CD4-positive, alpha-beta T cell (primary cell): ENCODE results near the gene ATOX1. TPM values are rescaled to one million over a fixed set of nuclear protein-coding genes. Genes with fewer than 3 reads are reported as not detected.

Source experiments
- ATAC-seq: fragments of 200-7000 bp; cut with Tn5 transposase; one replicate; pipeline ENCODE4 v1.10.0; 2022; ENCODE audit warnings: mild to moderate bottlenecking; ENCODE audit not compliant: poor library complexity
- CTCF ChIA-PET: fragments of 350-600 bp; sonication (Branson Sonifier 250); formaldehyde crosslinking; loops from one replicate; lab custom pipeline; 2021; ENCODE audit warnings: antibody characterized with exemption, inconsistent platforms; lab: Charles Lee
- POLR2A ChIA-PET: fragments of 350-600 bp; sonication (Branson Sonifier 250); formaldehyde crosslinking; loops from one replicate; lab custom pipeline; 2021; ENCODE audit warnings: antibody characterized with exemption, inconsistent platforms; lab: Charles Lee
- DNase-seq, 14 experiments: peaks; one replicate each; pipeline ENCODE4 v3.0.0-alpha.2; 2013 to 2020; ENCODE audit warnings: mixed read lengths in 2 of 14
- H3K27ac ChIP-seq, 2 donors: one replicate each; pipeline versions ENCODE4 v1.5.1 to v1.7.0; 2013; ENCODE audit warnings: low read length in 2 of 2, low read depth in 1 of 2, mild to moderate bottlenecking in 1 of 2
- H3K27me3 ChIP-seq, 2 experiments: 1 replicate in 1 of 2; 2 replicates in 1 of 2; pipeline versions ENCODE4 v1.6.1 to v1.7.0; 2013; ENCODE audit warnings: low read length in 2 of 2, control low read depth in 1 of 2, mild to moderate bottlenecking in 1 of 2, moderate library complexity in 1 of 2; ENCODE audit not compliant: insufficient read depth in 2 of 2, control insufficient read depth in 1 of 2
- H3K36me3 ChIP-seq: one replicate; pipeline ENCODE4 v1.6.1; 2013; ENCODE audit warnings: low read length, control low read depth; ENCODE audit not compliant: insufficient read depth
- H3K4me1 ChIP-seq: one replicate; pipeline ENCODE4 v1.6.1; 2013; ENCODE audit warnings: low read length, control low read depth; ENCODE audit not compliant: insufficient read depth
- H3K4me3 ChIP-seq: one replicate; pipeline ENCODE4 v1.5.1; 2013; ENCODE audit warnings: mild to moderate bottlenecking, low read length, moderate library complexity
- H3K9me3 ChIP-seq, 2 experiments: 1 replicate in 1 of 2; 2 replicates in 1 of 2; pipeline versions ENCODE4 v1.6.1 to v1.7.0; 2013; ENCODE audit warnings: low read length in 2 of 2, mild to moderate bottlenecking in 2 of 2, control low read depth in 1 of 2, moderate library complexity in 1 of 2; ENCODE audit not compliant: control insufficient read depth in 1 of 2, insufficient read depth in 1 of 2
- H3K27ac Mint-ChIP-seq: one replicate; pipeline ENCODE4 v1.8.0; 2020; ENCODE audit warnings: mixed read lengths
- H3K27me3 Mint-ChIP-seq: one replicate; pipeline ENCODE4 v1.8.0; 2021; ENCODE audit warnings: mixed read lengths
- H3K36me3 Mint-ChIP-seq: one replicate; pipeline ENCODE4 v1.8.0; 2021; ENCODE audit warnings: low read depth, mixed read lengths
- H3K4me1 Mint-ChIP-seq: one replicate; pipeline ENCODE4 v1.8.0; 2021; ENCODE audit warnings: low read depth, mixed read lengths
- H3K4me3 Mint-ChIP-seq: one replicate; pipeline ENCODE4 v1.8.0; 2020; ENCODE audit warnings: mild to moderate bottlenecking, mixed read lengths
- H3K9me3 Mint-ChIP-seq: one replicate; pipeline ENCODE4 v1.8.0; 2020; ENCODE audit warnings: mixed read lengths
- intact Hi-C, 2 experiments: fragments of 100-400 bp; cut with DNase I in 1 of 2; cut with micrococcal nuclease in 1 of 2; formaldehyde crosslinking; loops; one replicate each; pipeline versions ENCODE4 v1.15.1 to v1.9.0; 2023 to 2025; cut with DNase I, micrococcal nuclease
- total RNA-seq, 174 experiments: library from RNA in 2 of 174; stranded (reverse) in 2 of 174; gene quantifications; one replicate each; pipeline ENCODE4 v1.2.3 and lab custom pipeline; 2021 to 2026
- TF ChIP-seq, protein P1 (sequence below): fragments of 200-600 bp; IDR thresholded peaks from one replicate; pipeline ENCODE4 v1.8.0; 2022; ENCODE audit warnings: antibody characterized with exemption, mild to moderate bottlenecking

ATOX1 gene
- total RNA-seq, 2 experiments from 2014 or later, result 11.2 to 13.3 TPM

DNA sequence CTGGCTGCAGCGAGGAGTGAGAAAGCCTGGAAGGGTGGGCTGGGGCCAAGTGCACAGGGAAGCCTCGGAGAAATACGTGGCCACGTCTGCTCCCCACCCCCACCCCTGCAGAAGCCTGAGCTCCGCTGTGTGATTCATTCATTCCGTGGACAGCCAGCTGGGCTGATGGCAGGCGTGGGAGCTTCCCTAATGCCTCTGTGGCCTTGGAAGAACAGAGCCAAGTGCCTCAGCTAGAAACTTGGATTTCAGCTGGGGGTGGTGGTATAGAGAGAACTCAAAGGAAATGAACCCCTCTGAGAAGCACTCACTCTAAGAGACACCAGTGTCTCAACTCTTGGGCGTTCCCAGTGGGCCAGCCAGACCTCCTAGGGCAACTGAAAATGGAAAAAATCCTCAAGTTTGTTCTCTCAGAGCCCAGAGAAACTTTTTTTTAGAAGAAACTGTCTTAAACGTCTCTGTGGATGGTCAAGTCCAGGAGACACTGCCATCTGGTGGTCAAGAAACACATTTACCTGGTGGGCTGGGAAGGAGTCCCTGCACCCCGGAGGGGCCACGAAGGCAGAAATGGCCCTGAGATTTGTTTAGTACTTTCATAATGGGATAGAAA lies 18.0 kb downstream of the ATOX1 start:
- ChIA-PET POLR2A (interaction anchor here (1.0 to 1.8 kb wide), 2 partner anchors 31 kb away, joined by 4 to 10 read pairs; partner anchors contain the start of gene G3BP1), CTCF (interaction anchor here (0.9 to 2.0 kb wide), 4 partner anchors 31 to 88 kb away, joined by 3 to 9 read pairs (median 6); partner anchors contain the start of gene G3BP1)
- Histone ChIP-seq H3K36me3 (peaks cover 24% of the 10 kb centered on the region), H3K4me3 (no peak overlapping the region), H3K27ac (no peak overlapping the region), H3K4me1 (peaks cover 17% of the 10 kb centered on the region), H3K9me3 (no peaks in the 10 kb centered on the region), H3K27me3 (no peaks in the 10 kb centered on the region)
- H3K4me3 Mint-ChIP-seq, result no peak overlapping the region
- H3K9me3 Mint-ChIP-seq, result no peaks in the 10 kb centered on the region
- H3K4me1 Mint-ChIP-seq, result peaks cover 15% of the 10 kb centered on the region
- H3K27ac Mint-ChIP-seq, result no peak overlapping the region
- DNase-seq, result peak in 10 of 14 experiments; percentile 16 to 79 (median 32)
- peaks cover 48% of the 10 kb centered on the region for H3K36me3 Mint-ChIP-seq
- TF ChIP-seq, protein P1, sequence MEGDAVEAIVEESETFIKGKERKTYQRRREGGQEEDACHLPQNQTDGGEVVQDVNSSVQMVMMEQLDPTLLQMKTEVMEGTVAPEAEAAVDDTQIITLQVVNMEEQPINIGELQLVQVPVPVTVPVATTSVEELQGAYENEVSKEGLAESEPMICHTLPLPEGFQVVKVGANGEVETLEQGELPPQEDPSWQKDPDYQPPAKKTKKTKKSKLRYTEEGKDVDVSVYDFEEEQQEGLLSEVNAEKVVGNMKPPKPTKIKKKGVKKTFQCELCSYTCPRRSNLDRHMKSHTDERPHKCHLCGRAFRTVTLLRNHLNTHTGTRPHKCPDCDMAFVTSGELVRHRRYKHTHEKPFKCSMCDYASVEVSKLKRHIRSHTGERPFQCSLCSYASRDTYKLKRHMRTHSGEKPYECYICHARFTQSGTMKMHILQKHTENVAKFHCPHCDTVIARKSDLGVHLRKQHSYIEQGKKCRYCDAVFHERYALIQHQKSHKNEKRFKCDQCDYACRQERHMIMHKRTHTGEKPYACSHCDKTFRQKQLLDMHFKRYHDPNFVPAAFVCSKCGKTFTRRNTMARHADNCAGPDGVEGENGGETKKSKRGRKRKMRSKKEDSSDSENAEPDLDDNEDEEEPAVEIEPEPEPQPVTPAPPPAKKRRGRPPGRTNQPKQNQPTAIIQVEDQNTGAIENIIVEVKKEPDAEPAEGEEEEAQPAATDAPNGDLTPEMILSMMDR, result peak; percentile 89
- no peaks in the 10 kb centered on the region for H3K27me3 Mint-ChIP-seq
- ATAC-seq, result peak; percentile 82
- intact Hi-C loops, result loop anchor here (2.0 to 10.0 kb wide), 3 partner anchors 82 to 293 kb away; partner anchors contain the start of gene SLC36A1 (in 1 of the 2)

DNA sequence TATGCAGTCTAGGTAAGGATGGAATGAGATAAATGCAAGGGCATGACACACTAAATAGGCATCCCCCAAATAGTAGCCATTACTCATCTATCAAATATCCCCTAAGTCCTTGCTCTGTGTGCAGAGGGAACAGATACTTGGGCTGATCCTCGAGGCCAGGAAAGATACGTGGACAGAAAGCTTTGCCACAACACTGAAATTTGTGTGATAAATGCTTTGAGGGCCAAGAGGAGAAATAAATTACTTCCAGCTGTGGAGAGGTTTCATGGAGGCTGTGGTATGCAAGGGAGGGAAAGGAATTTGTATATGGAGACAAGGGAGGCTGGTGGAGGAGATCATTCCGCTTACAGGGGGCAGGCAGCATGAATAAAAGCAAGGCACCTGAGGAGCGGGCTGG lies 18.5 kb downstream of the ATOX1 start:
- no peak overlapping the region for H3K27ac ChIP-seq

DNA sequence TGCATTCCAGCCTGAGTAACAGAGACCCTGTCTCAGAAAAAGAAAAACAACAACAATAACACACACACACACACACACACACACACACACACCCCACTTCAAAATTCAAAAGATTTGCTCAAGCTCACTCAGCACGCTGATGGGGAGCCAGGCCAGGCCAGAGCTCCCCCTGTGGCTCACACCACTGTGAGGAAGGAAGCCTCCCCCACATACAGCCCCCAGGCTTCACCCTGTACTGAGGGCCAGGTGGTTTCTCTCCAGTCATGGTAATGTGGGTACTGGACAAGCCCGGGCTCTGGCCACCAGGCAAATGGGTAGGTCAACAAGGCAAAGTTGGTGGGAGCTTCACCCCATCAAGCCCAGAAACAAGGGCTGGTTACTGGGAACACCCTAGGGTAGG lies 19.0 kb downstream of the ATOX1 start:
- no peak for DNase-seq
- CTCF ChIA-PET, result interaction anchor here (1.0 to 2.0 kb wide), 3 partner anchors 32 to 87 kb away, joined by 3 to 9 read pairs (median 8); partner anchors contain the start of gene G3BP1
- intact Hi-C loops, result no loop called here
- Mint-ChIP-seq H3K27me3 (no peaks in the 10 kb centered on the region), H3K27ac (no peak overlapping the region), H3K36me3 (peaks cover 38% of the 10 kb centered on the region), H3K4me1 (peaks cover 10% of the 10 kb centered on the region), H3K4me3 (no peak overlapping the region), H3K9me3 (no peaks in the 10 kb centered on the region)
- POLR2A ChIA-PET, result interaction anchor here (1.8 kb wide), 1 partner anchor 32 kb away, joined by 10 read pairs; the partner anchor contains the start of gene G3BP1
- no peak for ATAC-seq
- Histone ChIP-seq H3K4me1 (peaks cover 8% of the 10 kb centered on the region), H3K9me3 (no peaks in the 10 kb centered on the region), H3K27ac (no peak overlapping the region), H3K27me3 (no peaks in the 10 kb centered on the region), H3K36me3 (peaks cover 17% of the 10 kb centered on the region), H3K4me3 (no peak overlapping the region)
- TF ChIP-seq, protein P1, result no peak

More for the DNA sequence above, 18.5 kb downstream of the ATOX1 start:
- Mint-ChIP-seq H3K27me3 (no peaks in the 10 kb centered on the region), H3K4me1 (peaks cover 10% of the 10 kb centered on the region), H3K27ac (no peak overlapping the region), H3K4me3 (no peak overlapping the region), H3K9me3 (no peaks in the 10 kb centered on the region), H3K36me3 (peaks cover 43% of the 10 kb centered on the region)
- ATAC-seq (no peak), DNase-seq (no peak)
- ChIA-PET CTCF (interaction anchor here (1.0 to 2.0 kb wide), 3 partner anchors 31 to 88 kb away, joined by 3 to 9 read pairs (median 8); partner anchors contain the start of gene G3BP1), POLR2A (interaction anchor here (1.8 kb wide), 1 partner anchor 31 kb away, joined by 10 read pairs; the partner anchor contains the start of gene G3BP1)
- no peak overlapping the region for H3K4me3 ChIP-seq
- TF ChIP-seq, protein P1, result no peak
- H3K4me1 ChIP-seq, result peaks cover 12% of the 10 kb centered on the region
- no peaks in the 10 kb centered on the region for H3K9me3 ChIP-seq
- intact Hi-C loops, result loop anchor here (2.0 to 10.0 kb wide), 3 partner anchors 81 to 293 kb away; partner anchors contain the start of gene SLC36A1 (in 1 of the 2)
- H3K27me3 ChIP-seq, result no peaks in the 10 kb centered on the region
- peaks cover 23% of the 10 kb centered on the region for H3K36me3 ChIP-seq
